ENCODE data around the gene KIAA2012.

DNA sequence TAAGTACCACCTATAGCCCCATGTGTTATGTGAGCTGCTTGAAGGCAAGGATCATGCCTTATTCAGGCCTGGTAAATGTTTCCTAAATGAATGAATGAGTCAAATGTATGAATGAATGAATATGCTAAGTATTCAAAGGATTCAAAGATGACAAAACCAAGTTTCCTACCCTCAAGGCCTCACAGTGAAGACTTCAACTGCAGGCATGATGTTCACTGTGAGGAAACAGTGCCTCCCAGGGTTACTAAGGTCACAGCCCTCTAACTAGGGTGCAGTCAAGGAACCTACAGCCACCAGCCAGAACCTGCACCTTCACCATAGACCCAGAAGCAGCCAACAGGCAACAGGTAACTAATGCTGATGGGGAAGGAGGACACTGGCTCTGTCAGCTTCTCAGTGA is 96.1 kb downstream of the KIAA2012 start:
- TF ChIP-seq CTCF (conservative IDR thresholded peaks at IDR 0.05; ENCODE audit: low read length) (no peak), EZH2phosphoT487 (IDR thresholded peaks at IDR 0.05; ENCODE audit: borderline replicate concordance, low read depth, low read length) (no peak)
